ENCODE data around the gene PDZD11.
"Not testable (repeated sequence)": the region's sequence is repeated elsewhere in the genome, so short reads cannot be mapped to it uniquely, and the experiment has no call there.

Gene PDZD11

GRCh38 chrX:70255452-70255851, 34.3 kb downstream of the PDZD11 start:
- DNase-seq, result no peak

GRCh38 chrX:70254909-70255308, 34.8 kb downstream of the PDZD11 start:
- DNase-seq, result no peak

GRCh38 chrX:70254063-70254400, 35.7 kb downstream of the PDZD11 start:
- no peak for DNase-seq

GRCh38 chrX:70253377-70254062, 36.2 kb downstream of the PDZD11 start:
- DNase-seq, result no peak

- no peak for DNase-seq
Observed at GRCh38 chrX:70252491-70252890, 37.2 kb downstream of the PDZD11 start.

GRCh38 chrX:70247252-70247651, 42.5 kb downstream of the PDZD11 start:
- no peak for DNase-seq

- no peak for DNase-seq
Observed at GRCh38 chrX:70244881-70245280, 44.8 kb downstream of the PDZD11 start.

- DNase-seq, result not testable (repeated sequence)
Observed at GRCh38 chrX:70243601-70244000, 46.1 kb downstream of the PDZD11 start.

GRCh38 chrX:70241501-70241900, 48.2 kb downstream of the PDZD11 start:
- no peak for DNase-seq

GRCh38 chrX:70240751-70241150, 49.0 kb downstream of the PDZD11 start:
- DNase-seq, result no peak

Data from stimulated activated naive CD4-positive, alpha-beta T cell (primary cell).